IMR-90 (cell line): ENCODE measurements around the gene ACAD11. TPM values are rescaled to one million over a fixed set of nuclear protein-coding genes. Genes with fewer than 3 reads are reported as not detected.

Experiments
- ATAC-seq: fragments of 200-7000 bp; cut with Tn5 transposase; 2 replicates; pipeline ENCODE4 v1.9.1; 2020; ENCODE audit warnings: low read depth, mild to moderate bottlenecking, moderate library complexity
- BruUV-seq: library from RNA; stranded (reverse); fragments of 400-500 nt; replicated peaks from 2 replicates; lab custom pipeline; 2021; lab: Mats Ljungman, UMichigan
- CTCF ChIA-PET: fragments of 300-600 bp; formaldehyde crosslinking; extraction: SDS; loops from one replicate; lab custom pipeline; 2021; ENCODE audit warnings: antibody characterized with exemption; lab: Yijun Ruan, JAX
- POLR2A ChIA-PET: fragments of 300-600 bp; sonication (Branson Sonifier 250); formaldehyde crosslinking; loops from one replicate; lab custom pipeline; 2022; ENCODE audit warnings: antibody characterized with exemption; ENCODE audit not compliant: unreplicated experiment; lab: Charles Lee
- DNase-seq: peaks from one replicate; pipeline ENCODE4 v3.0.0; 2013
- H2AFZ ChIP-seq: replicated peaks from 2 replicates; pipeline ENCODE3; 2013; ENCODE audit warnings: low read length, mild to moderate bottlenecking; ENCODE audit not compliant: poor library complexity
- H2AK5ac ChIP-seq: 2 replicates; pipeline ENCODE4 v1.6.1; 2013; ENCODE audit warnings: low read depth, low read length, inconsistent platforms
- H2AK9ac ChIP-seq: replicated peaks from 2 replicates; pipeline ENCODE3; 2013; ENCODE audit warnings: mild to moderate bottlenecking, low read depth, low read length, moderate library complexity; ENCODE audit not compliant: poor library complexity
- H2BK120ac ChIP-seq: 2 replicates; pipeline ENCODE4 v1.6.1; 2013; ENCODE audit warnings: low read depth, low read length, inconsistent platforms
- H2BK15ac ChIP-seq: 3 replicates; pipeline ENCODE4 v1.6.1; 2013; ENCODE audit warnings: low read depth, low read length, inconsistent platforms
- H2BK20ac ChIP-seq: 2 replicates; pipeline ENCODE4 v1.6.1; 2013; ENCODE audit warnings: low read depth, mild to moderate bottlenecking, inconsistent platforms, low read length, moderate library complexity
- H2BK5ac ChIP-seq: 2 replicates; pipeline ENCODE4 v1.6.1; 2013; ENCODE audit warnings: mild to moderate bottlenecking, low read depth, low read length, inconsistent platforms; ENCODE audit not compliant: poor library complexity, severe bottlenecking
- H3K14ac ChIP-seq: replicated peaks from 2 replicates; pipeline ENCODE4 v1.6.1; 2013; ENCODE audit warnings: low read depth, low read length, inconsistent platforms
- H3K18ac ChIP-seq: 2 replicates; pipeline ENCODE4 v1.6.1; 2013; ENCODE audit warnings: low read depth, low read length, control low read depth
- H3K23ac ChIP-seq: 2 replicates; pipeline ENCODE4 v1.6.1; 2013; ENCODE audit warnings: low read depth, low read length, inconsistent platforms
- H3K27ac ChIP-seq: 2 replicates; pipeline ENCODE4 v1.5.1; 2013; ENCODE audit warnings: mild to moderate bottlenecking, control low read depth, low read length; ENCODE audit not compliant: insufficient read depth
- H3K27me3 ChIP-seq: 2 replicates; pipeline ENCODE4 v1.6.1; 2013; ENCODE audit warnings: low read length; ENCODE audit not compliant: control insufficient read depth, insufficient read depth
- H3K36me3 ChIP-seq: 2 replicates; pipeline ENCODE4 v1.6.1; 2013; ENCODE audit warnings: low read length, mixed read lengths; ENCODE audit not compliant: control insufficient read depth, insufficient read depth
- H3K4ac ChIP-seq: 2 replicates; pipeline ENCODE4 v1.6.1; 2013; ENCODE audit warnings: low read depth, low read length, inconsistent platforms
- H3K4me1 ChIP-seq: 2 replicates; pipeline ENCODE4 v1.6.1; 2013; ENCODE audit warnings: low read length, mixed read lengths; ENCODE audit not compliant: control insufficient read depth, insufficient read depth
- H3K4me2 ChIP-seq: 2 replicates; pipeline ENCODE4 v1.6.1; 2013; ENCODE audit warnings: low read depth, mild to moderate bottlenecking, control low read depth, low read length, moderate library complexity
- H3K4me3 ChIP-seq: 2 replicates; pipeline ENCODE4 v1.5.1; 2013; ENCODE audit warnings: low read depth, mild to moderate bottlenecking, control low read depth, low read length, moderate library complexity; ENCODE audit not compliant: insufficient read depth
- H3K56ac ChIP-seq: 2 replicates; pipeline ENCODE4 v1.6.1; 2013; ENCODE audit warnings: low read length, inconsistent platforms; ENCODE audit not compliant: insufficient read depth; ENCODE audit errors: extremely low read depth
- H3K79me1 ChIP-seq, 2 experiments: 2 replicates each; pipeline ENCODE4 v1.6.1; 2013; ENCODE audit warnings: low read length in 2 of 2, inconsistent platforms in 1 of 2, low read depth in 1 of 2
- H3K9ac ChIP-seq: 2 replicates; pipeline ENCODE4 v1.6.1; 2013; ENCODE audit warnings: low read depth, low read length, control low read depth
- H3K9me1 ChIP-seq: 2 replicates; pipeline ENCODE4 v1.6.1; 2013; ENCODE audit warnings: low read length, inconsistent platforms; ENCODE audit not compliant: insufficient read depth
- H3K9me3 ChIP-seq: 2 replicates; pipeline ENCODE4 v1.6.1; 2013; ENCODE audit warnings: low read length; ENCODE audit not compliant: control insufficient read depth, insufficient read depth
- H4K20me1 ChIP-seq: 2 replicates; pipeline ENCODE4 v1.6.1; 2013; ENCODE audit warnings: low read length, inconsistent platforms; ENCODE audit not compliant: insufficient read depth
- H4K5ac ChIP-seq: 2 replicates; pipeline ENCODE4 v1.6.1; 2013; ENCODE audit warnings: mild to moderate bottlenecking, low read depth, low read length, control low read depth
- H4K8ac ChIP-seq, 2 experiments: 2 replicates each; pipeline ENCODE4 v1.6.1; 2013; ENCODE audit warnings: low read depth in 2 of 2, low read length in 2 of 2, control low read depth in 1 of 2, inconsistent platforms in 1 of 2
- H4K91ac ChIP-seq: 2 replicates; pipeline ENCODE4 v1.6.1; 2013; ENCODE audit warnings: low read depth, low read length, inconsistent platforms; ENCODE audit not compliant: insufficient read depth
- BHLHE40 ChIP-seq: fragments of 150-350 bp; IDR thresholded peaks from 2 replicates; pipeline ENCODE4 v1.6.1; 2016; ENCODE audit warnings: mild to moderate bottlenecking, low read depth, low read length
- CEBPB ChIP-seq: IDR thresholded peaks from 2 replicates; pipeline ENCODE4 v1.6.1; 2012; ENCODE audit warnings: low read depth, low read length, improper control_type of control experiment
- CHD1 ChIP-seq: IDR thresholded peaks from 2 replicates; pipeline ENCODE4 v1.6.1; 2012; ENCODE audit warnings: low read depth, low read length, improper control_type of control experiment
- CTCF ChIP-seq: conservative IDR thresholded peaks from 2 replicates; pipeline ENCODE4 v1.5.1; 2012; ENCODE audit warnings: mild to moderate bottlenecking, low read depth, low read length, improper control_type of control experiment
- FOS ChIP-seq: fragments of 150-350 bp; IDR thresholded peaks from 2 replicates; pipeline ENCODE4 v1.6.1; 2016; ENCODE audit warnings: low read depth, low read length
- MAFK ChIP-seq: IDR thresholded peaks from 2 replicates; pipeline ENCODE4 v1.6.1; 2012; ENCODE audit warnings: low read depth, low read length, improper control_type of control experiment
- MAZ ChIP-seq: IDR thresholded peaks from 2 replicates; pipeline ENCODE4 v1.6.1; 2012; ENCODE audit warnings: low read depth, mild to moderate bottlenecking, low read length, improper control_type of control experiment, moderate library complexity, borderline replicate concordance
- MXI1 ChIP-seq: IDR thresholded peaks from 2 replicates; pipeline ENCODE4 v1.6.1; 2012; ENCODE audit warnings: low read depth, mild to moderate bottlenecking, low read length, moderate library complexity, borderline replicate concordance
- NFE2L2 ChIP-seq: fragments of 150-350 bp; IDR thresholded peaks from 2 replicates; pipeline ENCODE4 v1.6.1; 2016; ENCODE audit warnings: low read depth, mild to moderate bottlenecking, low read length
- POLR2A ChIP-seq: IDR thresholded peaks from 2 replicates; pipeline ENCODE4 v1.6.1; 2012; ENCODE audit warnings: mild to moderate bottlenecking, low read depth, low read length
- RAD21 ChIP-seq: IDR thresholded peaks from 2 replicates; pipeline ENCODE4 v1.6.1; 2012; ENCODE audit warnings: low read length, improper control_type of control experiment
- RCOR1 ChIP-seq: IDR thresholded peaks from 2 replicates; pipeline ENCODE4 v1.6.1; 2012; ENCODE audit warnings: mild to moderate bottlenecking, low read length, improper control_type of control experiment; ENCODE audit not compliant: insufficient replicate concordance
- RFX5 ChIP-seq: IDR thresholded peaks from 2 replicates; pipeline ENCODE4 v1.8.0; 2012; ENCODE audit warnings: low read depth, mild to moderate bottlenecking, low read length, moderate library complexity
- SMC3 ChIP-seq: fragments of 150-350 bp; IDR thresholded peaks from 2 replicates; pipeline ENCODE4 v1.6.1; 2016; ENCODE audit warnings: low read depth, mild to moderate bottlenecking, antibody characterized with exemption, low read length, moderate library complexity
- WGBS, 2 experiments: methylation state at CpG; one replicate each; pipeline versions ENCODE4 v1.1.5 to v1.1.7; 2013; ENCODE audit warnings: missing lambda C conversion rate in 2 of 2; ENCODE audit not compliant: insufficient read length in 1 of 2; ENCODE audit errors: extremely low coverage in 2 of 2; 5-methylcytosine and 5-hydroxymethylcytosine counted together
- dilution Hi-C: fragments of 300-500 bp; cut with HindIII; formaldehyde crosslinking; loops from one replicate; pipeline ENCODE4 v1.14.3; 2018; ENCODE audit warnings: low sequenced_read_pairs; ENCODE audit not compliant: unreplicated experiment
- in situ Hi-C: fragments of 300-500 bp; cut with MboI; formaldehyde crosslinking; loops from 3 replicates; pipeline ENCODE4 v1.14.3; 2019; ENCODE audit warnings: low sequenced_read_pairs, inconsistent platforms, mixed read lengths
- intact Hi-C: fragments of 100-400 bp; cut with micrococcal nuclease; formaldehyde crosslinking; loops from 2 replicates; pipeline ENCODE4 v1.10.0; 2022
- polyA plus RNA-seq, 3 experiments: library from polyadenylated mRNA; depleted of rRNA; stranded (reverse); fragments of >200 nt; gene quantifications; 2 replicates each; pipeline ENCODE4 v1.2.3, GENCODE V29; 2012; ENCODE audit warnings: low replicate concordance in 1 of 3
- total RNA-seq: library from RNA; depleted of rRNA; stranded (reverse); fragments of >200 nt; gene quantifications from 2 replicates; pipeline ENCODE4 v1.2.3, GENCODE V29; 2012
- TF ChIP-seq, protein P1 (sequence below): fragments of 150-350 bp; IDR thresholded peaks from 2 replicates; pipeline ENCODE4 v1.6.1; 2017; ENCODE audit warnings: mild to moderate bottlenecking, antibody characterized with exemption, low read length, low read depth
- TF ChIP-seq, protein P2 (sequence below): fragments of 150-350 bp; IDR thresholded peaks from 2 replicates; pipeline ENCODE4 v1.6.1; 2016; ENCODE audit warnings: low read depth, mild to moderate bottlenecking, low read length, moderate library complexity, borderline replicate concordance

The ACAD11 gene
- total and polyA plus RNA-seq, 2 of the 4 experiments (the other 2 are of a cell fraction), result 16.0 to 18.8 TPM

- no TSS peak for BruUV-seq
- ATAC-seq, result no peak
These were observed 105.8 kb downstream of the ACAD11 start for GRCh38 chr3:132553826-132554225.

More at GRCh38 chr3:132553826-132554225, 105.8 kb downstream of the ACAD11 start:
- Histone ChIP-seq H4K5ac (no peak overlapping the region), H3K4me2 (no peak overlapping the region), H3K27ac (no peak overlapping the region), H3K18ac (no peak overlapping the region), H3K4me3 (no peak overlapping the region), H3K4me1 (peaks cover 13% of the 10 kb centered on the region), H2BK20ac (0 out of 2 replicates have a peak overlapping the region, but pooled peaks have one; percentile 5), H3K9ac (no peak overlapping the region), H2BK120ac (no peak overlapping the region; the same call in 1 of the 2 replicates), H4K91ac (no peak overlapping the region; the same call in 1 of the 2 replicates), H2AK5ac (0 out of 2 replicates have a peak overlapping the region, but pooled peaks have one; percentile 14), H3K14ac (no peak overlapping the region; the same call in 1 of the 2 replicates), H3K9me1 (peaks cover 13% of the 10 kb centered on the region), H3K9me3 (no peaks in the 10 kb centered on the region), H3K23ac (no peak overlapping the region), H4K8ac (peak overlapping the region in 1 of 2 experiments; percentile 9; a peak in 1 of 4 replicates), H3K27me3 (no peaks in the 10 kb centered on the region), H2BK5ac (no peak overlapping the region), H2AK9ac (peak overlapping the region; percentile 11), H3K79me1 (no peaks in the 10 kb centered on the region), H3K36me3 (peaks cover 2% of the 10 kb centered on the region; the same call in 1 of the 2 replicates), H2AFZ (no peak overlapping the region), H3K4ac (peak overlapping the region; percentile 48; the same call in 1 of the 2 replicates), H3K56ac (no peak overlapping the region), H4K20me1 (no peaks in the 10 kb centered on the region), H2BK15ac (0 out of 3 replicates have a peak overlapping the region, but pooled peaks have one; percentile 34)
- in situ Hi-C loops, result no loop called here
- TF ChIP-seq CTCF (no peak), NFE2L2 (no peak), RAD21 (no peak), SMC3 (no peak), RFX5 (no peak), POLR2A (no peak), RCOR1 (no peak), BHLHE40 (no peak), MAFK (no peak), CHD1 (no peak), MAZ (no peak), MXI1 (no peak), FOS (no peak), CEBPB (no peak)
- TF ChIP-seq, protein P1, sequence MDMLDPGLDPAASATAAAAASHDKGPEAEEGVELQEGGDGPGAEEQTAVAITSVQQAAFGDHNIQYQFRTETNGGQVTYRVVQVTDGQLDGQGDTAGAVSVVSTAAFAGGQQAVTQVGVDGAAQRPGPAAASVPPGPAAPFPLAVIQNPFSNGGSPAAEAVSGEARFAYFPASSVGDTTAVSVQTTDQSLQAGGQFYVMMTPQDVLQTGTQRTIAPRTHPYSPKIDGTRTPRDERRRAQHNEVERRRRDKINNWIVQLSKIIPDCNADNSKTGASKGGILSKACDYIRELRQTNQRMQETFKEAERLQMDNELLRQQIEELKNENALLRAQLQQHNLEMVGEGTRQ, result no peak
- TF ChIP-seq, protein P2, sequence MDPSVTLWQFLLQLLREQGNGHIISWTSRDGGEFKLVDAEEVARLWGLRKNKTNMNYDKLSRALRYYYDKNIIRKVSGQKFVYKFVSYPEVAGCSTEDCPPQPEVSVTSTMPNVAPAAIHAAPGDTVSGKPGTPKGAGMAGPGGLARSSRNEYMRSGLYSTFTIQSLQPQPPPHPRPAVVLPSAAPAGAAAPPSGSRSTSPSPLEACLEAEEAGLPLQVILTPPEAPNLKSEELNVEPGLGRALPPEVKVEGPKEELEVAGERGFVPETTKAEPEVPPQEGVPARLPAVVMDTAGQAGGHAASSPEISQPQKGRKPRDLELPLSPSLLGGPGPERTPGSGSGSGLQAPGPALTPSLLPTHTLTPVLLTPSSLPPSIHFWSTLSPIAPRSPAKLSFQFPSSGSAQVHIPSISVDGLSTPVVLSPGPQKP, result no peak
- dilution Hi-C loops, result no loop called here
- intact Hi-C loops, result no loop called here
- ChIA-PET CTCF (interaction anchor here (1.0 kb wide), 1 partner anchor 69 kb away, joined by 3 read pairs; no protein-coding TSS in a partner anchor), POLR2A (no interaction called here)
- no peak for DNase-seq
- 80% methylated on average over 2 of the region's 6 CpGs; no CpG with 5 or more reads in 1 of the 2 experiments for WGBS, 2 experiments
